ENCODE measurements around the gene MRPL49. TPM values are rescaled to one million over a fixed set of nuclear protein-coding genes. Genes with fewer than 3 reads are reported as not detected.
A peak's percentile ranks its signal among the peaks of the same experiment; 100 is the strongest.

The MRPL49 gene
- total and polyA plus RNA-seq, 2 of the 13 experiments (the other 11 are each of a cell fraction or from before 2014, with no cell fraction given) = 39.2 to 53.3 TPM

GRCh38 chr11:65083834-65084597 is 38.1 kb upstream of the MRPL49 start, which contains the start of the genes CDCA5 and ZFPL1 (continued):
- TF ChIP-seq DMAP1 (CRISPR knock-in tag; IDR thresholded peaks at IDR 0.05) = peak; percentile 98
- peak; percentile 85 for TF ChIP-seq CCDC6 (CRISPR knock-in tag; IDR thresholded peaks at IDR 0.05)
- 0 out of 2 replicates have a peak, but pooled peaks have one; percentile 32 for TF ChIP-seq BHLHE40 (IDR thresholded peaks at IDR 0.05; ENCODE audit: low read length)
- TF ChIP-seq, protein P1, sequence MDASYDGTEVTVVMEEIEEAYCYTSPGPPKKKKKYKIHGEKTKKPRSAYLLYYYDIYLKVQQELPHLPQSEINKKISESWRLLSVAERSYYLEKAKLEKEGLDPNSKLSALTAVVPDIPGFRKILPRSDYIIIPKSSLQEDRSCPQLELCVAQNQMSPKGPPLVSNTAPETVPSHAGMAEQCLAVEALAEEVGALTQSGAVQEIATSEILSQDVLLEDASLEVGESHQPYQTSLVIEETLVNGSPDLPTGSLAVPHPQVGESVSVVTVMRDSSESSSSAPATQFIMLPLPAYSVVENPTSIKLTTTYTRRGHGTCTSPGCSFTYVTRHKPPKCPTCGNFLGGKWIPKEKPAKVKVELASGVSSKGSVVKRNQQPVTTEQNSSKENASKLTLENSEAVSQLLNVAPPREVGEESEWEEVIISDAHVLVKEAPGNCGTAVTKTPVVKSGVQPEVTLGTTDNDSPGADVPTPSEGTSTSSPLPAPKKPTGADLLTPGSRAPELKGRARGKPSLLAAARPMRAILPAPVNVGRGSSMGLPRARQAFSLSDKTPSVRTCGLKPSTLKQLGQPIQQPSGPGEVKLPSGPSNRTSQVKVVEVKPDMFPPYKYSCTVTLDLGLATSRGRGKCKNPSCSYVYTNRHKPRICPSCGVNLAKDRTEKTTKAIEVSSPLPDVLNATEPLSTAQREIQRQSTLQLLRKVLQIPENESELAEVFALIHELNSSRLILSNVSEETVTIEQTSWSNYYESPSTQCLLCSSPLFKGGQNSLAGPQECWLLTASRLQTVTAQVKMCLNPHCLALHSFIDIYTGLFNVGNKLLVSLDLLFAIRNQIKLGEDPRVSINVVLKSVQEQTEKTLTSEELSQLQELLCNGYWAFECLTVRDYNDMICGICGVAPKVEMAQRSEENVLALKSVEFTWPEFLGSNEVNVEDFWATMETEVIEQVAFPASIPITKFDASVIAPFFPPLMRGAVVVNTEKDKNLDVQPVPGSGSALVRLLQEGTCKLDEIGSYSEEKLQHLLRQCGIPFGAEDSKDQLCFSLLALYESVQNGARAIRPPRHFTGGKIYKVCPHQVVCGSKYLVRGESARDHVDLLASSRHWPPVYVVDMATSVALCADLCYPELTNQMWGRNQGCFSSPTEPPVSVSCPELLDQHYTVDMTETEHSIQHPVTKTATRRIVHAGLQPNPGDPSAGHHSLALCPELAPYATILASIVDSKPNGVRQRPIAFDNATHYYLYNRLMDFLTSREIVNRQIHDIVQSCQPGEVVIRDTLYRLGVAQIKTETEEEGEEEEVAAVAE (CRISPR knock-in tag; IDR thresholded peaks at IDR 0.05; ENCODE audit: borderline replicate concordance) = peak; percentile 67; the same call in 1 of the 2 replicates
- TF ChIP-seq ZNF484 (CRISPR knock-in tag; IDR thresholded peaks at IDR 0.05; ENCODE audit: borderline replicate concordance, low read depth) = no peak; the same call in 1 of the 2 replicates
- TF ChIP-seq ZBTB7A (CRISPR knock-in tag; IDR thresholded peaks at IDR 0.05) = 0 out of 2 replicates have a peak, but pooled peaks have one; percentile 36
- 0 out of 2 replicates have a peak, but pooled peaks have one; percentile 38 for TF ChIP-seq CENPT (CRISPR knock-in tag; IDR thresholded peaks at IDR 0.05; ENCODE audit: low read depth)
- TF ChIP-seq ZNF12 (CRISPR knock-in tag; IDR thresholded peaks at IDR 0.05) = no peak
- TF ChIP-seq, protein P2, sequence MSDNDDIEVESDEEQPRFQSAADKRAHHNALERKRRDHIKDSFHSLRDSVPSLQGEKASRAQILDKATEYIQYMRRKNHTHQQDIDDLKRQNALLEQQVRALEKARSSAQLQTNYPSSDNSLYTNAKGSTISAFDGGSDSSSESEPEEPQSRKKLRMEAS (IDR thresholded peaks at IDR 0.05) = peak; percentile 86
- TF ChIP-seq ZNF333 (CRISPR knock-in tag; IDR thresholded peaks at IDR 0.05; ENCODE audit: borderline replicate concordance) = peak; percentile 50
- TF ChIP-seq, protein P3, sequence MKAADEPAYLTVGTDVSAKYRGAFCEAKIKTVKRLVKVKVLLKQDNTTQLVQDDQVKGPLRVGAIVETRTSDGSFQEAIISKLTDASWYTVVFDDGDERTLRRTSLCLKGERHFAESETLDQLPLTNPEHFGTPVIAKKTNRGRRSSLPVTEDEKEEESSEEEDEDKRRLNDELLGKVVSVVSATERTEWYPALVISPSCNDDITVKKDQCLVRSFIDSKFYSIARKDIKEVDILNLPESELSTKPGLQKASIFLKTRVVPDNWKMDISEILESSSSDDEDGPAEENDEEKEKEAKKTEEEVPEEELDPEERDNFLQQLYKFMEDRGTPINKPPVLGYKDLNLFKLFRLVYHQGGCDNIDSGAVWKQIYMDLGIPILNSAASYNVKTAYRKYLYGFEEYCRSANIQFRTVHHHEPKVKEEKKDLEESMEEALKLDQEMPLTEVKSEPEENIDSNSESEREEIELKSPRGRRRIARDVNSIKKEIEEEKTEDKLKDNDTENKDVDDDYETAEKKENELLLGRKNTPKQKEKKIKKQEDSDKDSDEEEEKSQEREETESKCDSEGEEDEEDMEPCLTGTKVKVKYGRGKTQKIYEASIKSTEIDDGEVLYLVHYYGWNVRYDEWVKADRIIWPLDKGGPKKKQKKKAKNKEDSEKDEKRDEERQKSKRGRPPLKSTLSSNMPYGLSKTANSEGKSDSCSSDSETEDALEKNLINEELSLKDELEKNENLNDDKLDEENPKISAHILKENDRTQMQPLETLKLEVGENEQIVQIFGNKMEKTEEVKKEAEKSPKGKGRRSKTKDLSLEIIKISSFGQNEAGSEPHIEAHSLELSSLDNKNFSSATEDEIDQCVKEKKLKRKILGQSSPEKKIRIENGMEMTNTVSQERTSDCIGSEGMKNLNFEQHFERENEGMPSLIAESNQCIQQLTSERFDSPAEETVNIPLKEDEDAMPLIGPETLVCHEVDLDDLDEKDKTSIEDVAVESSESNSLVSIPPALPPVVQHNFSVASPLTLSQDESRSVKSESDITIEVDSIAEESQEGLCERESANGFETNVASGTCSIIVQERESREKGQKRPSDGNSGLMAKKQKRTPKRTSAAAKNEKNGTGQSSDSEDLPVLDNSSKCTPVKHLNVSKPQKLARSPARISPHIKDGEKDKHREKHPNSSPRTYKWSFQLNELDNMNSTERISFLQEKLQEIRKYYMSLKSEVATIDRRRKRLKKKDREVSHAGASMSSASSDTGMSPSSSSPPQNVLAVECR (CRISPR knock-in tag; IDR thresholded peaks at IDR 0.05; ENCODE audit: borderline replicate concordance) = peak; percentile 100
- TF ChIP-seq FOXK1 (CRISPR knock-in tag; IDR thresholded peaks at IDR 0.05; ENCODE audit: borderline replicate concordance, low read depth) = peak; percentile 95
- no peak for TF ChIP-seq TCF12 (IDR thresholded peaks at IDR 0.05)
- TF ChIP-seq TCF12 (CRISPR knock-in tag; IDR thresholded peaks at IDR 0.05) = no peak

Measured in HepG2 (cell line).